OCI-LY1 (cell line): ENCODE results near the gene TCF19.
A peak's percentile ranks its signal among the peaks of the same experiment; 100 is the strongest.

Experiments used
- H2AFZ ChIP-seq: fragments of 200-600 bp; sonication (generic), shearing (Covaris generic); 2 replicates; pipeline ENCODE4 v1.6.0; 2014; ENCODE audit warnings: antibody characterized with exemption, mild to moderate bottlenecking, low read length
- H3F3A ChIP-seq: fragments of 200-600 bp; sonication (generic), shearing (Covaris generic); 2 replicates; pipeline ENCODE4 v1.6.0; 2014; ENCODE audit warnings: mild to moderate bottlenecking, antibody characterized with exemption, low read length, moderate library complexity; ENCODE audit not compliant: insufficient read depth
- H3K27ac ChIP-seq: fragments of 200-600 bp; sonication (generic); 2 replicates; pipeline ENCODE4 v1.5.1; 2014; ENCODE audit warnings: low read length, mixed run types, mild to moderate bottlenecking, low read depth; ENCODE audit not compliant: poor library complexity, severe bottlenecking
- H3K27me3 ChIP-seq: fragments of 200-600 bp; sonication (generic); 2 replicates; pipeline ENCODE4 v1.6.0; 2014; ENCODE audit warnings: antibody characterized with exemption, mild to moderate bottlenecking, low read length, moderate library complexity; ENCODE audit not compliant: insufficient read depth
- H3K36me3 ChIP-seq: fragments of 200-600 bp; sonication (generic); 2 replicates; pipeline ENCODE4 v1.6.1; 2014; ENCODE audit warnings: mild to moderate bottlenecking, antibody characterized with exemption, low read length, moderate library complexity, mixed read lengths; ENCODE audit not compliant: insufficient read depth
- H3K4me1 ChIP-seq: fragments of 200-600 bp; sonication (generic); 2 replicates; pipeline ENCODE4 v1.5.1; 2014; ENCODE audit warnings: mild to moderate bottlenecking, low read length, moderate library complexity; ENCODE audit not compliant: insufficient read depth, severe bottlenecking
- H3K4me2 ChIP-seq: fragments of 200-600 bp; sonication (generic), shearing (Covaris generic); 2 replicates; pipeline ENCODE4 v1.6.1; 2014; ENCODE audit warnings: low read length
- H3K4me3 ChIP-seq: fragments of 200-600 bp; sonication (generic); 2 replicates; pipeline ENCODE4 v1.5.1; 2014; ENCODE audit warnings: low read length, low read depth, mild to moderate bottlenecking, mixed read lengths; ENCODE audit not compliant: poor library complexity, severe bottlenecking
- H3K79me2 ChIP-seq: fragments of 200-600 bp; shearing (Covaris generic); 2 replicates; pipeline ENCODE4 v1.6.1; 2016; ENCODE audit warnings: mixed run types, low read length, mixed read lengths; ENCODE audit not compliant: insufficient read depth
- H3K9ac ChIP-seq: fragments of 200-600 bp; sonication (generic), shearing (Covaris generic); 2 replicates; pipeline ENCODE4 v1.6.1; 2014; ENCODE audit warnings: mild to moderate bottlenecking, low read length, mixed read lengths
- H3K9me2 ChIP-seq: fragments of 200-600 bp; sonication (generic), shearing (Covaris generic); 2 replicates; pipeline ENCODE4 v1.6.1; 2014; ENCODE audit warnings: low read depth, mild to moderate bottlenecking, low read length, mixed read lengths
- H3K9me3 ChIP-seq: fragments of 200-600 bp; shearing (Covaris generic); 2 replicates; pipeline ENCODE4 v1.6.1; 2014; ENCODE audit warnings: low read length, mixed read lengths
- H4K20me1 ChIP-seq: fragments of 200-600 bp; sonication (generic), shearing (Covaris generic); 2 replicates; pipeline ENCODE4 v1.6.0; 2016; ENCODE audit warnings: mild to moderate bottlenecking, low read length; ENCODE audit not compliant: insufficient read depth
- CTCF ChIP-seq: fragments of 200-600 bp; sonication (generic), shearing (Covaris generic); IDR thresholded peaks from 2 replicates; pipeline ENCODE4 v1.5.1; 2017; ENCODE audit warnings: mild to moderate bottlenecking, antibody characterized with exemption, low read length, moderate library complexity, mixed read lengths
- EZH2 ChIP-seq: fragments of 200-600 bp; sonication (generic), shearing (Covaris generic); IDR thresholded peaks from 2 replicates; pipeline ENCODE4 v1.8.0; 2017; ENCODE audit warnings: borderline replicate concordance, mixed run types, mild to moderate bottlenecking, antibody characterized with exemption, low read length, moderate library complexity, mixed read lengths

TCF19 gene

GRCh38 chr6:31156641-31157040 lies 1.7 kb upstream of the TCF19 start:
- peak overlapping the region; percentile 94 for H3K4me2 ChIP-seq
- no peaks in the 10 kb centered on the region for H4K20me1 ChIP-seq
- peaks cover 49% of the 10 kb centered on the region for H3K4me1 ChIP-seq
- no peak overlapping the region for H2AFZ ChIP-seq
- H3K79me2 ChIP-seq: peaks cover 6% of the 10 kb centered on the region; the same call in 1 of the 2 replicates
- H3K9me2 ChIP-seq: no peaks in the 10 kb centered on the region
- no peak overlapping the region for H3K4me3 ChIP-seq
- TF ChIP-seq EZH2: no peak
- no peak for TF ChIP-seq CTCF
- H3F3A ChIP-seq: no peaks in the 10 kb centered on the region
- H3K9ac ChIP-seq: peak overlapping the region; percentile 84; the same call in 1 of the 2 replicates
- no peak overlapping the region for H3K27ac ChIP-seq
- H3K9me3 ChIP-seq: no peaks in the 10 kb centered on the region
- peaks cover 34% of the 10 kb centered on the region for H3K36me3 ChIP-seq
- H3K27me3 ChIP-seq: no peaks in the 10 kb centered on the region

GRCh38 chr6:31157513-31158139 lies 763 bp upstream of the TCF19 start, which contains the start of gene CCHCR1:
Gene CCHCR1, minus strand, starts transcription at chr6:31157802. Its CDS starts 202 bp downstream, at chr6:31157600.
- H3K4me1 ChIP-seq: peaks cover 49% of the 10 kb centered on the region
- TF ChIP-seq CTCF (no peak), EZH2 (no peak)

GRCh38 chr6:31158863-31159855 lies 770 bp downstream of the TCF19 start:
- H2AFZ ChIP-seq: no peak overlapping the region
- no peaks in the 10 kb centered on the region for H3K27me3 ChIP-seq
- peak overlapping the region; percentile 83 for H3K4me2 ChIP-seq
- peaks cover 59% of the 10 kb centered on the region for H3K36me3 ChIP-seq
- H3K79me2 ChIP-seq: peaks cover 6% of the 10 kb centered on the region; the same call in 1 of the 2 replicates
- peak overlapping the region; percentile 89 for H3K9ac ChIP-seq
- H3K4me1 ChIP-seq: peaks cover 59% of the 10 kb centered on the region
- H3K9me2 ChIP-seq: no peaks in the 10 kb centered on the region
- TF ChIP-seq CTCF (peak; percentile 41), EZH2 (no peak)
- H3K27ac ChIP-seq: peak overlapping the region; percentile 70
- H3F3A ChIP-seq: no peaks in the 10 kb centered on the region
- H3K9me3 ChIP-seq: no peaks in the 10 kb centered on the region
- peak overlapping the region; percentile 82 for H3K4me3 ChIP-seq
- no peaks in the 10 kb centered on the region for H4K20me1 ChIP-seq

More at GRCh38 chr6:31157513-31158139, 763 bp upstream of the TCF19 start, which contains the start of gene CCHCR1:
- H3K36me3 ChIP-seq: peaks cover 44% of the 10 kb centered on the region
- H3K4me3 ChIP-seq: peak within 1 kb of the TSS; percentile 82
- H3K4me2 ChIP-seq: peak within 1 kb of the TSS; percentile 94
- H2AFZ ChIP-seq: no peak within 1 kb of the TSS
- H3K9me3 ChIP-seq: no peaks in the 10 kb centered on the region
- H3K79me2 ChIP-seq: peaks cover 6% of the 10 kb centered on the region; the same call in 1 of the 2 replicates
- no peaks in the 10 kb centered on the region for H3K9me2 ChIP-seq
- H3K27ac ChIP-seq: peak within 1 kb of the TSS; percentile 70
- H3K27me3 ChIP-seq: no peaks in the 10 kb centered on the region
- no peaks in the 10 kb centered on the region for H4K20me1 ChIP-seq
- H3K9ac ChIP-seq: peak within 1 kb of the TSS; percentile 89
- no peaks in the 10 kb centered on the region for H3F3A ChIP-seq
